C4-2B (cell line): Measurements from ENCODE around the gene LDLRAD2.

Experiments
- H3K27ac ChIP-seq: fragments of 450-650 bp; 2 replicates; pipeline ENCODE4 v1.5.1; 2017
- CTCF ChIP-seq: fragments of 450-650 bp; conservative IDR thresholded peaks from 2 replicates; pipeline ENCODE4 v1.5.1; 2017; ENCODE audit warnings: mild to moderate bottlenecking
- ZFX ChIP-seq: fragments of 450-650 bp; IDR thresholded peaks from 2 replicates; pipeline ENCODE4 v1.6.1; 2017

LDLRAD2 gene

GRCh38 chr1:21795075-21795474 is 17.0 kb upstream of the LDLRAD2 start:
- TF ChIP-seq ZFX (no peak), CTCF (no peak)
- H3K27ac ChIP-seq = no peak overlapping the region

- H3K27ac ChIP-seq = no peak overlapping the region
- no peak for TF ChIP-seq CTCF
- TF ChIP-seq ZFX = no peak
Observed at GRCh38 chr1:21799730-21800129, 12.3 kb upstream of the LDLRAD2 start.

- TF ChIP-seq CTCF = no peak
- no peak for TF ChIP-seq ZFX
- no peak overlapping the region for H3K27ac ChIP-seq
Observed at GRCh38 chr1:21801100-21801499, 11.0 kb upstream of the LDLRAD2 start.

- H3K27ac ChIP-seq = no peak overlapping the region
- TF ChIP-seq CTCF = no peak
- TF ChIP-seq ZFX = no peak
Observed at GRCh38 chr1:21804536-21804935, 7.5 kb upstream of the LDLRAD2 start.

- no peak overlapping the region for H3K27ac ChIP-seq
- TF ChIP-seq CTCF (no peak), ZFX (no peak)
Observed at GRCh38 chr1:21813542-21813941, 1.5 kb downstream of the LDLRAD2 start.

- TF ChIP-seq CTCF (no peak; the same call in 1 of the 2 replicates), ZFX (no peak)
- no peak overlapping the region for H3K27ac ChIP-seq
Observed at GRCh38 chr1:21814241-21814918, 2.3 kb downstream of the LDLRAD2 start.

GRCh38 chr1:21814981-21815582 is 3.0 kb downstream of the LDLRAD2 start:
- H3K27ac ChIP-seq = no peak overlapping the region
- TF ChIP-seq CTCF = no peak
- TF ChIP-seq ZFX = no peak
